Pulmonary artery endothelial cell (primary cell): ENCODE results near the gene ZNF808. TPM values are rescaled to one million over a fixed set of nuclear protein-coding genes. Genes with fewer than 3 reads are reported as not detected.
"Not testable (repeated sequence)": the region's sequence is repeated elsewhere in the genome, so short reads cannot be mapped to it uniquely, and the experiment has no call there.

Source experiments
- DNase-seq: peaks from one replicate; pipeline ENCODE4 v3.0.0-alpha.2; 2011; ENCODE audit warnings: low read depth, low spot score
- total RNA-seq: library from RNA; depleted of rRNA; stranded (reverse); fragments of >200 nt; gene quantifications from 2 replicates; pipeline ENCODE4 v1.2.3, GENCODE V29; 2014

ZNF808 gene
- 10.6 and 23.3 TPM in 2 replicates for total RNA-seq

- DNase-seq, result peak; percentile 79
Observed at GRCh38 chr19:52527134-52527955, at the start of gene ZNF808. Gene ZNF808, plus strand, starts transcription at chr19:52527668. Its CDS starts 15,617 bp downstream, at chr19:52543285.

DNA sequence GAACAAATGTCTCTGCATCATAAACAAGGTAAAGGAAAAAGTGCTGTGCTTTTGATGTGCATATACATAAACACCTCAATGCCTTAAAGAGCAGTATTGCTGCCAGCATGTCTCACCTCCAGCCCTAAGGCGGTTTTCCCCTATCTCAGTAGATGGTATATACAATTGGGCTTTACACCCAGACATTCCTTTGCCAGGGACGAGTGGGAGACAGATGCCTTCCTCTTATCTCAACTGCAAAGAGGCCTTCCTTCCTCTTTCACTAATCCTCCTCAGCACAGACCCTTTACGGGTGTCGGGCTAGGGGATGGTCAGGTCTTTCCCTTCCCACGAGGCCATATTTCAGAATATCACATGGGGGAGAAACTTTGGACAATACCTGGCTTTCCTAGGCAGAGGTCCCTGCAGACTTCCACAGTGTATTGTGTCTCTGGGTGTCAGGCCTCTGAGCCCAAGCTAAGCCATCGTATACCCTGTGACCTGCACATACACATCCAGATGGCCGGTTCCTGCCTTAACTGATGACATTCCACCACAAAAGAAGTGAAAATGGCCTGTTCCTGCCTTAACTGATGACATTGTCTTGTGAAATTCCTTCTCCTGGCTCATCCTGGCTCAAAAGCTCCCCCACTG is 43.2 kb upstream of the ZNF808 start:
- DNase-seq, result not testable (repeated sequence)

DNA sequence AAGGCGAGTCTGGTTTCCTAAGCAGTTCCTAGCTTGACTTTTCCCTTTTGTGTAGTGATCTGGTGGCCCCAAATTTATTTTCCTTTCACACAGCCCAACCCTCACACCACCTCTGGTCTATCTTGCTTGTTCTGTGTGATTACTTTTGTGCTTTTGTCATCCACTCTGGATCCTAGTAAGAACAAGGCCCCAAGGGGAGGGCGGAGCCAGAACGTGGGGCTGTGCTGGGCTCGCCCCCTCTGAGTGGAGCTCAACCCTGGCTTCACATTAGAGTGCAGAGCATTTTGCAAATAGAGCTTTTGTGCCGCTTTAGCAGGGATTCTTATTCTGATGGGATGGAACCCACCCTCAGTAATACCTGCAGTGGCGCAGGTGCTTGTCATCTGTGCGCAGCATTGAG is 42.4 kb upstream of the ZNF808 start:
- not testable (repeated sequence) for DNase-seq

DNA sequence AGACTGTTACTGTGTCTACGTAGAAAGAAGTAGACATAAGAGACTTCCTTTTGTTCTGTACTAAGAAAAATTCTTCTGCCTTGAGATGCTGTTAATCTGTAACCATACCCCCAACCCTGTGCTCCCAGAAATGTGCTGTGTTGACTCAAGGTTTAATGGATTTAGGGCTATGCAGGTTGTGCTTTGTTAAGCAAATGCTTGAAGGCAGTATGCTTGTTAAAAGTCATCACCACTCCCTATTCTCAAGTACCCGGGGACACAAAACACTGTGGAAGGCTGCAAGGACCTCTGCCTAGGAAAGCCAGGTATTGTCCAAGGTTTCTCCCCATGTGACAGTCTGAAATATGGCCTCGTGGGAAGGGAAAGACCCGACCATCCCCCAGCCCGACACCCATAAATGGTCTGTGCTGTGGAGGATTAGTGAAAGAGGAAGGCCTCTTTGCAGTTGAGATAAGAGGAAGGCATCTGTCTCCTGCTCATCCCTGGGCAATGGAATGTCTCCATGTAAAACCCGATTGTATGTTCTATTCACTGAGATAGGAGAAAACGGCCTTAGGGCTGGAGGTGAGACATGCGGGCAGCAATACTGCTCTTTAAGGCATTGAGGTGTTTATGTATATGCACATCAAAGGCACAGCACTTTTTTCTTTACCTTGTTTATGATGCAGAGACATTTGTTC is 41.8 kb upstream of the ZNF808 start:
- DNase-seq, result not testable (repeated sequence)

GRCh38 chr19:52492201-52492993 is 35.1 kb upstream of the ZNF808 start:
- no peak for DNase-seq

GRCh38 chr19:52492994-52493470 is 34.4 kb upstream of the ZNF808 start:
- no peak for DNase-seq

DNA sequence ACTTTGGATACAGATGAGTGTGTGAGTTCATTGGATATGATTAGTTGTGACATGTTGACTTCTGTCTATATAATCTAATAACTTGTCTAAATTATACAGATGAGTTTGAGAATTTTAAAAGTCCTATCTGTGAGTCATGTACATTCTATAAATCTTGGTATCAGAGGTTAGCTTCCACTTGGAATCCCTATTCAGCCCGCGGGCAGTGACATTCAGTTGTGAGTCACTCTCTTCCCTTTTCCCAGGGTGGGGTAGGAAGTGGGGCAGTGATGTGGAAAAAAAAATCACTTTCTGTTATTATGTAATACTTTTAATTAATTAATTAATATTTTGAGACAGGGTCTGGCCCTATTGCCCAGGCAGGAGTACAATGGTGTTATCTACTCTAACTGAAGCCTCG is 33.0 kb upstream of the ZNF808 start:
- DNase-seq, result no peak

DNA sequence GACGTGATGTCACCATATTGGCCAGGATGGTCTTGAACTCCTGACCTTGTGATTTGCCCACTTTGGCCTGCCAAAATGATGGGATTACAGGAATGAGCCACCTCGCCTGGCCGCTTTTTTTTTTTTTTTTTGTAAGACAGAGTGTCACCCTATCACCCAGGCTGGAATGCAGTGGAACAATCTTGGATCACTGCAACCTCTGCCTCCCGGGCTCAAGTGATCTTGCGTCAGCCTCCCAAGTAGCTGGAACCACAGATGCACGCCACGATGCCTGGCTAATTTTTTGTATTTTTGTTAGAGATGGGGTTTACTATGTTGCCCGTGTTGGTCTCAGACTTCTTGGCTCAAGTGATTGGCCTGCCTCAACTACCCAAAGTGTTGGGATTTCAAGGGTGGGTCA is 28.9 kb upstream of the ZNF808 start:
- DNase-seq, result no peak

- not testable (repeated sequence) for DNase-seq
Observed at GRCh38 chr19:52500474-52500873, 27.0 kb upstream of the ZNF808 start.

- DNase-seq, result not testable (repeated sequence)
Observed at GRCh38 chr19:52500991-52501390, 26.5 kb upstream of the ZNF808 start.

GRCh38 chr19:52507266-52507665 is 20.2 kb upstream of the ZNF808 start:
- DNase-seq, result no peak

DNA sequence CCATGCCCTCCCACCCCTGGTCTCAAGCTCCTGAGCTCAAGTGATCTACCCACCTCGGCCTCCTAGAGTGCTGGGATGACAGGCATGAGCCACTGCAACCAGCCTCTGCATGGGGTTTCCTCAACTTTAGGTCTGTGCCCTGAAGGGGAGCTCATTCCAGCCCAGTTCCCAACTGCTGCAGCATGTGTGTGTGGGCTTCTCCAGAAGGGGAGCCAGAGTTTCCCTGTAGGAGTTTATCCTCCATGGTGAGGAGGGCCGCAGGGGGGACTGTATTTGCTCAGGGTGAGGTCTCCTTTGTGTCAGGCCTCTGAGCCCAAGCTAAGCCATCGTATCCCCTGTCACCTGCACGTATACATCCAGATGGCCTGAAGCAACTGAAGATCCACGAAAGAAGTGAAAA is 11.3 kb upstream of the ZNF808 start:
- no peak for DNase-seq

DNA sequence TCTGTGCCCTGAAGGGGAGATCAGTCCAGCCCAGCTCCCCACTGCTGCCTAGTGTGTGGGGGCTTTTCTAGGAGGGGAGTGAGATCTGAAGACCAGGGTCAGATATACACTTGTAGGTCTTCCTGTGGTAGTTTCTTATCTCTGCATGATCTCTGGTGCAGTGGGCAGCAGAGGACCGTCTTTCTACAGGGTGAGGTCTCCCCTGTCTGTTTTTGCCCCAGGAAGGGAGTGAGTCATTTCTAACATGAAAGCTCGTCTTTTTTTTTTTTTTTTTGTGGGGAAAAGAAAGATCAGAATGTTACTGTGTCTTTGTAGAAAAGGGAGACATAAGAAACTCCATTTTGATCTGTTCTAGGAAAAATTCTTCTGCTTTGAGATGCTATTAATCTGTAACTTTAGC is 8.8 kb upstream of the ZNF808 start:
- no peak for DNase-seq

DNA sequence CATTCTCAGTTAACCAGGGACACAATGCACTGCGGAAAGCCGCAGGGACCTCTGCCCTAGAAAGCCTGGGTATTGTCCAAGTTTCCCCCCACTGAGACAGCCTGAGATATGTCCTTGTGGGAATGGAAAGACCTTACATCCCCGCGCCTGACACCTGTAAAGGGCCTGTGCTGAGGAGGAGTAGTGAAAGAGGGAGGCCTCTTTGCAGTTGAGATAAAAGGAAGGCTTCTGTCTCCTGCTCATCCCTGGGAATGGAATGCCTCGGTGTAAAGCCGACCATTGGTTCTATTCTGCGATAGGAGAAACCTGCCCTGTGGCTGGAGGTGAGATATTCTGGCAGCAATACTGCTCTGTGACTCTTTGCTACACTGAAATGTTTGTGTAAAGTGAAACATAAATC is 8.3 kb upstream of the ZNF808 start:
- DNase-seq, result not testable (repeated sequence)

GRCh38 chr19:52520013-52520412 is 7.5 kb upstream of the ZNF808 start:
- DNase-seq, result no peak

DNA sequence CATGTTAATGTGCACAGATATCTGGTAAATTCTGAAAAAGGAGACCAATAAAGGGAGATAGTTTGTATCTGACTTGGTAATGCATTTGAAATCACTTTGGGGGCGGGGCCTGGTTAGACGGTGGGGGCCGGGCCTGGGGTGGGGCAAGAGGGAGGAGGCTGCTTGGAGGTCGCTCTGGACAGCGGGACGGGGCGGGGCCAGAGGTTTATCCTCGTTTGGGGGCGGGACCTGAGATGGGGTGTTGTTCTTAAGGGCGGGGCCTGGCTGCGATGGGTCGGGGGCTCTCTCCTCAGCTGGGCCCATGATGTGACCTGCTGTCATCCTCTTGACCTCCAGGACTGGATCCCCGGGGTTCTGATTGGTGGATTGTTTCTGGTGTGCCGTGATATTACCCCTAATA is 4.9 kb upstream of the ZNF808 start:
- no peak for DNase-seq

- DNase-seq, result no peak
Observed at GRCh38 chr19:52524086-52524485, 3.4 kb upstream of the ZNF808 start.

GRCh38 chr19:52527956-52528351 is 486 bp downstream of the ZNF808 start:
- DNase-seq, result no peak

DNA sequence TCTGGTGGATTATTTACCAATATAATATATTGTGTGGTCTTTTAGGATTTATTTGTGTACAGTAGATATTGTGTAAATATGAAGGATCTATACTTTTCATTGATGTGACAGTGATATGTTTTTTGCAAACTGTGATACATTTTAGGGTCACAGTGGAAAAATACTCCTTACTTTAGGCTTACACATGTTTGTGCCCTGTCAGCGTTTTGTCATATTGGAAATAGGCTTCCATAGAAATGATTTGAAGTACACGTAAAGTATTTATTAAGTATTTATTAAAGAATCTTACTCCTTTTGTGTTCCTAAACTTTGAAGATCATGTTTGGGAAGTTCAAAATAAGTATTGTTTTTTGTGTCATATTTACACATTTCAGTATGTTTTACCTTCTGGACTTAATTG is 5.0 kb downstream of the ZNF808 start:
- DNase-seq, result no peak

- DNase-seq, result no peak
Observed at GRCh38 chr19:52533901-52534300, 6.4 kb downstream of the ZNF808 start.

DNA sequence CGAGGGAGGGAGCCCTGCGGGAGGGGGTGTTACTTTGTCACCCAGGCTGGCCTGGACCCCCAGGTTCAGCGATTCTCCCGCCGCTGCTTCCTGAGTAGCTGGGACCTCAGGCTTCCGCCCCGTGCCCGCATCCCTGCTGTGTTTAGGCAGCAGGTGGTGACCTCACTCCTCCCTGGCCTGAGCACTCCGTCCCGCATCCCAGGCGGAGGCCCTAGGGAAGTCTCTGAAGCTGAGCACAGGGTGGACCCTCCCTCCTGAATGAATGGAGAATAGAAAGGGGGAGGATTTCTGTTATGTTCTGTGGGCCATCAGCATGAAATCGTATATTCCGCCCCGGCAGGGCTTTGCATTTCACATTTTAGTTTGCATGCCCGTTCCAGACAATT is 7.9 kb downstream of the ZNF808 start:
- DNase-seq, result not testable (repeated sequence)
